GM19193 (cell line): Measurements from ENCODE around the gene SH3PXD2B.

ENCODE experiments used
- POLR2A ChIP-seq: IDR thresholded peaks from 4 replicates; pipeline ENCODE4 v1.6.1; 2011; ENCODE audit not compliant: insufficient read depth, insufficient read length; ENCODE audit errors: extremely low read depth

SH3PXD2B gene

GRCh38 chr5:172491481-172491880 lies 37.2 kb upstream of the SH3PXD2B start:
- no peak for TF ChIP-seq POLR2A

DNA sequence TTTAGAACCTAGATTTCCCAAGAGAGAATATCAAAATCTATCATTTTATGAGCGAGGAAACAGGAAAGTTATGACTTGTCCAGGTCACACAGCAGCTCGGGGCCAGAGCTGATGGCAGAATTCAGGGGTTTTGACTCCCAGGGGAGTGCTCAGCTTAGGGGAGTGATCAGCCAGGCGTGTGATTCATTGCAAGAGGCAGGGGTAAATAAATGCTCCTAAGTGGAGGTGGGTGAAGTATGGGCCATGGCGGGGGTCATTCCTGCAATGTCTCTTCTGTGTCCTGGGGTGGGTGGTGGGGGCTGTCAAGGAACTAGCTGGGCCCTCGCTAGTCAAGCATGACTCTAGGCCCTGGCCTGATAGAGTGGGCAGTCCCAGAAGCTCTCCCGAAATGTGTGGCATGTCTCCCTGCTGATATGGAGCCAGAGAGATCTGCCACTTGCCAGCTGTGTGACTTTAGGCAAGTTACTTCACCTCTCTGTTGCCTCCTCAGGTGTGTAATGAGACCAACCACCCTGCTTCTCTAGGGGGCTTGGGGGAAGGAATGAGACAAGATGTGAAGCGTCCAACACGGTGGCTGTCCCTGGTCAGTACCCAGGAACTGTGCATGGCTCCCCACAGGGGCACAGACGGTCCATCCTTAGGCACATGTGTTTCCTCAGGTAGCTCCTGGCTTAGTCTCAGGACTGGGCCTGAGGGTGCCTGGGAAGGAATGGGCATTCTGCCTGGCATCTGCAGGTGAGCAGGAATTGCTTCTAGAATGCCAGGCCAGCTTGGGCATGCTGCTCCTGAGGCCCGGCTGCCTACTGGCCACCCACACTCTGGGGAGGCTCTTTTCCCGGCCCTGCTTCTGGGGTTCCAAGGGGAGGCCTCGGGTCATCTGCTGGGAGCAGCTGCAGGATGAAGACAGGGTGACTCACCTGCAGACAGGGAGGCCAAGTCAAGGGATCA lies 36.5 kb upstream of the SH3PXD2B start:
- TF ChIP-seq POLR2A = no peak

- TF ChIP-seq POLR2A = no peak
These were observed 33.9 kb upstream of the SH3PXD2B start for GRCh38 chr5:172488221-172488620.

- no peak for TF ChIP-seq POLR2A
These were observed 33.3 kb upstream of the SH3PXD2B start for GRCh38 chr5:172487671-172488070.

DNA sequence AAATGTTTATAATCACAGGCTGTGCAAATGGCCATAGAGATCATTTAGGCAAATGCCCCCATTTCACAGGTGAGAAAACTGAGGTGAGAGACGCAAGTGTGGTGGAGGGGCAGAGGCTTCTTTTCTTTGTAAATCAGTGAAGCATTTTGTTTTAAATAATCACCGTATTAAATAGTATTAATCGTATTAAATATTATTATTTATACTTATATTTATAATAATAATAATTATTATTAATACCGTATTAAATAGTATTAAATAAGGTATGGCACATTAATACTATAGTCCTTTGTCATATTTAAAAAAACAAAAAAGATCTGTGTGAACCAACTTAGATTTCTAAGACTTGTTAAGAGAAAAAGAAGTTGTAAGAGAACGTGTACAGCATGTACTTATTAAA lies 32.6 kb upstream of the SH3PXD2B start:
- no peak for TF ChIP-seq POLR2A

- no peak for TF ChIP-seq POLR2A
These were observed 32.1 kb upstream of the SH3PXD2B start for GRCh38 chr5:172486451-172486850.

- no peak for TF ChIP-seq POLR2A
These were observed 31.3 kb upstream of the SH3PXD2B start for GRCh38 chr5:172485511-172486202.

DNA sequence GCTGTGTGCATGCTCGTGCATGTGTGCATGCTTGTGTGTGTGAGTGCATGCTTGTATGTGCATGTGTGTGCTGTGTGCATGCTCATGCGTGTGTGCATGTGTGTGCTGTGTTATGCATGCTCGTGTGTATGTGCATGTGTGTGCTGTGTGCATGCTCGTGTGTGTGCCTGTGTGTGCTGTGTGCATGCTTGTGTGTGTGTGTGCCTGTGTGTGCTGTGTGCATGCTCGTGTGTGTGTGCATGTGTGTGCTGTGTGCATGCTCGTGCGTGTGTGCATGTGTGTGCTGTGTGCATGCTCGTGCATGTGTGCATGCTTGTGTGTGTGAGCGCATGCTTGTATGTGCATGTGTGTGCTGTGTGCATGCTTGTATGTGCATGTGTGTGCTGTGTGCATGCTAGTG lies 30.3 kb upstream of the SH3PXD2B start:
- TF ChIP-seq POLR2A = no peak

- TF ChIP-seq POLR2A = no peak
These were observed 28.1 kb upstream of the SH3PXD2B start for GRCh38 chr5:172482156-172483020.

DNA sequence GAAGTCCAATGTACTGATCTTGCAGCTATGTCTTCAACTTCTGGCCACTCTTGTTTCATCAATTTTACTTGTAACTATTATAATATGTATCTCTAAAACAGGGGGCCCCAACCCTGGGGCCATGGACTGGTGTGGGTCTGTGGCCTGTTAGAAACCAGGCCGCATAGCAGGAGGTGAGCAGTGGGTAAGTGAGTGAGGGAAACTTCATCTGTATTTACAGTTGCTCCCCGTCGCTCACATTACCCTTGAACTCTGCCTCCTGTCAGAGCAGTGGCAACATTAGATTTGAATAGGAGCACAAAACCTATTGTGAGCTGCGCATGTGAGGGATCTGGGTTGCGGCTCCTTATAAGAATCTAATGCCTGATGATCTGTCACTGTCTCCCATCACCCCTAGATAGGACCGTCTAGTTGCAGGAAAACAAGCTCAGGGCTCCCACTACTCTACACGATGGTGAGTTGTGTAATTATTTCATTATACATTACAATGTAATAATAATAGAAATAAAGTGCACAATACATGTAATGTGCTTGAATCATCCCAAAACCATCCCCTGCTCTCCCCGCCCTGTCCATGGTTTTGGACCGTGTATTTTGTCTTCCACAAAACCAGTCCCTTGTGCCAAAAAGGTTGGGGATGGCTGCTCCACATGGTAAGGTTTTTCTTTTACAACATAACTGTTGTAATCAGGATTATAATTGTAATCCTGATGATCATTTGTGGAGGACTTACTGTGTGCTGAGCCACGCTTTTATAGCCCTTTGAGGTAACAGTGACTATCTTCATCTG lies 26.9 kb upstream of the SH3PXD2B start:
- TF ChIP-seq POLR2A = no peak

GRCh38 chr5:172479784-172480115 lies 25.4 kb upstream of the SH3PXD2B start:
- TF ChIP-seq POLR2A = no peak

DNA sequence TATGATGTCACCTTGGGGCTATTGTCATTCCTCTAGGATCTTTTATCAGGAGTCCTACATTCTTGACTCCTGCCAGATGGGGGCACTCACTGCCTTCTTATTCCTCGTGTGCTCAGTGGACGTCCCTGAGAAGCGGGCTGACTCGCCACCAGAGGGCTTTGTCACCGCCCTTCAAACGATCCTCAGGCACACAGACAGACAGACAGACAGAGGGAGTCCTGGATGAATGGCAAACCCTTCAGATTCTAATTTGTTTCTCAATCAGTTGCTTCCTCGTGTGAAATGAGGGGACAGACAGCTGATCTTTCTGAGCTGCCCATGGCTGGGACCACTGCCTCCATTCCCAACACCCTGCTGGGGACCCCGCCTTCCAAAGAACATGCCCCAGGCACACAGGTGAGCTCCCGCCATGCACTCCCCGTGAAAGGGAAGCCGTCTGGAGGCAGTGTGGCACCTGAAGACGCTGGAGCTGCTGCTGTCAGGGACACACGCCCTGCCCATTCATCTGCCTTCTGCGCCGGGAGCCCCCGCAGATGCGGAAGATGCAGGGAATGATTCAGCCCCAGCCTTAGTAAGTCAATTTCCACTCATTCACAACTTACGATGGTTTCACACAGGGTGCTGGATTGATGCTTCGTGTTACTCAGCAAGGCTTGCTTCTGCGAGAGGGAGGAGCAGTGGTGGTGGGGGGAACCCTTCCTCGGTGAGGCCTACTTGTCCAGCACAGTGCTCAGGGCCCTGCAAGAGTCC lies 24.9 kb upstream of the SH3PXD2B start:
- TF ChIP-seq POLR2A = no peak

GRCh38 chr5:172478256-172478655 lies 23.9 kb upstream of the SH3PXD2B start:
- no peak for TF ChIP-seq POLR2A

GRCh38 chr5:172477466-172477865 lies 23.1 kb upstream of the SH3PXD2B start:
- no peak for TF ChIP-seq POLR2A
